GM23338 (cell line): Measurements from ENCODE around the gene METRN. TPM values are rescaled to one million over a fixed set of nuclear protein-coding genes. Genes with fewer than 3 reads are reported as not detected.

Experiments
- ATAC-seq: fragments of 200-7000 bp; cut with Tn5 transposase; 3 replicates; pipeline ENCODE4 v1.9.1; 2020
- DNase-seq: peaks from one replicate; pipeline ENCODE4 v3.0.0-alpha.2; 2015; ENCODE audit warnings: low spot score
- H2AFZ ChIP-seq: fragments of 200-600 bp; sonication (generic); 2 replicates; pipeline ENCODE4 v1.8.0; 2016; ENCODE audit warnings: antibody characterized with exemption, mild to moderate bottlenecking, moderate library complexity
- H3F3A ChIP-seq: fragments of 200-600 bp; sonication (generic); replicated peaks from 2 replicates; pipeline ENCODE4 v1.8.0; 2017; ENCODE audit warnings: antibody characterized with exemption, mixed run types, low read depth
- H3K27ac ChIP-seq: fragments of 200-600 bp; sonication (generic); 2 replicates; pipeline ENCODE4 v1.6.1; 2016; ENCODE audit warnings: low read depth
- H3K27me3 ChIP-seq: fragments of 200-600 bp; sonication (generic); 2 replicates; pipeline ENCODE4 v1.8.0; 2016; ENCODE audit warnings: mild to moderate bottlenecking, mixed run types, moderate library complexity; ENCODE audit not compliant: insufficient read depth
- H3K36me3 ChIP-seq: fragments of 200-600 bp; sonication (generic); 2 replicates; pipeline ENCODE4 v1.8.0; 2016; ENCODE audit warnings: mild to moderate bottlenecking; ENCODE audit not compliant: insufficient read depth
- H3K4me1 ChIP-seq: fragments of 200-600 bp; sonication (generic); 2 replicates; pipeline ENCODE4 v1.8.0; 2016; ENCODE audit warnings: mild to moderate bottlenecking, moderate library complexity; ENCODE audit not compliant: insufficient read depth
- H3K4me2 ChIP-seq: fragments of 200-600 bp; sonication (generic); 2 replicates; pipeline ENCODE4 v1.7.1; 2017; ENCODE audit warnings: mixed run types
- H3K4me3 ChIP-seq: fragments of 200-600 bp; sonication (generic); 2 replicates; pipeline ENCODE4 v1.6.1; 2016; ENCODE audit warnings: mixed run types
- H3K79me2 ChIP-seq: fragments of 200-600 bp; sonication (generic); replicated peaks from 2 replicates; pipeline ENCODE4 v1.8.0; 2017; ENCODE audit warnings: mild to moderate bottlenecking; ENCODE audit not compliant: insufficient read depth
- H3K9me2 ChIP-seq: fragments of 200-600 bp; sonication (generic); 2 replicates; pipeline ENCODE4 v1.8.0; 2017; ENCODE audit not compliant: insufficient read depth
- H4K20me1 ChIP-seq: fragments of 200-600 bp; sonication (generic); replicated peaks from 2 replicates; pipeline ENCODE4 v1.8.0; 2017; ENCODE audit warnings: mild to moderate bottlenecking; ENCODE audit not compliant: insufficient read depth
- H3K27ac Mint-ChIP-seq: 2 replicates; pipeline ENCODE4 v1.8.0; 2020; ENCODE audit warnings: inconsistent platforms, mild to moderate bottlenecking, moderate library complexity, mixed read lengths
- H3K27me3 Mint-ChIP-seq: 3 replicates; pipeline ENCODE4 v1.8.0; 2022; ENCODE audit warnings: low read depth, mild to moderate bottlenecking, moderate library complexity, mixed read lengths, inconsistent platforms; ENCODE audit not compliant: insufficient read depth, poor library complexity
- H3K36me3 Mint-ChIP-seq: 3 replicates; pipeline ENCODE4 v1.8.0; 2021; ENCODE audit warnings: low read depth, mild to moderate bottlenecking, inconsistent platforms, moderate library complexity, mixed read lengths
- H3K4me1 Mint-ChIP-seq: 3 replicates; pipeline ENCODE4 v1.8.0; 2020; ENCODE audit warnings: mild to moderate bottlenecking, inconsistent platforms, mixed read lengths
- H3K4me3 Mint-ChIP-seq: 3 replicates; pipeline ENCODE4 v1.8.0; 2021; ENCODE audit warnings: moderate library complexity, mild to moderate bottlenecking, inconsistent platforms, mixed read lengths
- H3K9me3 Mint-ChIP-seq: 3 replicates; pipeline ENCODE4 v1.8.0; 2020; ENCODE audit warnings: moderate library complexity, mild to moderate bottlenecking, inconsistent platforms, mixed read lengths
- CREB1 ChIP-seq: fragments of 250-450 bp; sonication (Bioruptor Pico); IDR thresholded peaks from 2 replicates; pipeline ENCODE4 v1.5.0; 2020; ENCODE audit warnings: low read depth, mild to moderate bottlenecking, moderate library complexity
- EZH2 ChIP-seq: fragments of 200-600 bp; sonication (generic); IDR thresholded peaks from one replicate; pipeline ENCODE4 v1.8.0; 2017; ENCODE audit warnings: antibody characterized with exemption, mild to moderate bottlenecking, low read depth; ENCODE audit not compliant: unreplicated experiment
- EZH2phosphoT487 ChIP-seq: fragments of 200-600 bp; sonication (generic); IDR thresholded peaks from one replicate; pipeline ENCODE4 v1.8.1; 2018; ENCODE audit warnings: antibody characterized with exemption; ENCODE audit not compliant: unreplicated experiment
- JUNB ChIP-seq: IDR thresholded peaks from one replicate; pipeline ENCODE4 v1.6.1; 2016; ENCODE audit warnings: antibody characterized with exemption; ENCODE audit not compliant: unreplicated experiment
- NANOG ChIP-seq: IDR thresholded peaks from 2 replicates; pipeline ENCODE4 v1.6.1; 2016; ENCODE audit warnings: antibody characterized with exemption, borderline replicate concordance
- POLR2AphosphoS5 ChIP-seq: IDR thresholded peaks from 2 replicates; pipeline ENCODE4 v1.6.1; 2016; ENCODE audit warnings: antibody characterized with exemption, low read depth
- polyA plus RNA-seq: library from polyadenylated mRNA; unstranded; fragments of >200 nt; fragmentation: Nextera tagmentation; extraction: Ambion mirVana; gene quantifications from 2 replicates; pipeline ENCODE4 v1.2.1, GENCODE V29; 2016
- total RNA-seq: library from RNA; depleted of rRNA; stranded (reverse); fragments of >200 nt; shearing (Covaris generic); gene quantifications from 2 replicates; pipeline ENCODE4 v1.2.3, GENCODE V29; 2014
- TF ChIP-seq, protein P1 (sequence below), 2 experiments: fragments of 200-600 bp in 1 of 2; sonication (generic) in 1 of 2; conservative IDR thresholded peaks; 2 replicates each; pipeline versions ENCODE4 v1.5.1 to v1.6.1; 2016 to 2017; ENCODE audit warnings: antibody characterized with exemption in 2 of 2, low read depth in 2 of 2, mild to moderate bottlenecking in 2 of 2, moderate library complexity in 1 of 2
- TF ChIP-seq, protein P2 (sequence below): IDR thresholded peaks from 2 replicates; pipeline ENCODE4 v1.6.1; 2016; ENCODE audit warnings: antibody characterized with exemption
- TF ChIP-seq, protein P3 (sequence below): fragments of 250-450 bp; sonication (Bioruptor Pico); IDR thresholded peaks from 2 replicates; pipeline ENCODE4 v1.5.0; 2020; ENCODE audit warnings: mild to moderate bottlenecking, moderate library complexity
- TF ChIP-seq, protein P4 (sequence below): IDR thresholded peaks from one replicate; pipeline ENCODE4 v1.6.1; 2018; ENCODE audit warnings: antibody characterized with exemption; ENCODE audit not compliant: unreplicated experiment

METRN gene
- total and polyA plus RNA-seq, 2 experiments from 2014 or later, result 18.7 to 33.0 TPM

DNA sequence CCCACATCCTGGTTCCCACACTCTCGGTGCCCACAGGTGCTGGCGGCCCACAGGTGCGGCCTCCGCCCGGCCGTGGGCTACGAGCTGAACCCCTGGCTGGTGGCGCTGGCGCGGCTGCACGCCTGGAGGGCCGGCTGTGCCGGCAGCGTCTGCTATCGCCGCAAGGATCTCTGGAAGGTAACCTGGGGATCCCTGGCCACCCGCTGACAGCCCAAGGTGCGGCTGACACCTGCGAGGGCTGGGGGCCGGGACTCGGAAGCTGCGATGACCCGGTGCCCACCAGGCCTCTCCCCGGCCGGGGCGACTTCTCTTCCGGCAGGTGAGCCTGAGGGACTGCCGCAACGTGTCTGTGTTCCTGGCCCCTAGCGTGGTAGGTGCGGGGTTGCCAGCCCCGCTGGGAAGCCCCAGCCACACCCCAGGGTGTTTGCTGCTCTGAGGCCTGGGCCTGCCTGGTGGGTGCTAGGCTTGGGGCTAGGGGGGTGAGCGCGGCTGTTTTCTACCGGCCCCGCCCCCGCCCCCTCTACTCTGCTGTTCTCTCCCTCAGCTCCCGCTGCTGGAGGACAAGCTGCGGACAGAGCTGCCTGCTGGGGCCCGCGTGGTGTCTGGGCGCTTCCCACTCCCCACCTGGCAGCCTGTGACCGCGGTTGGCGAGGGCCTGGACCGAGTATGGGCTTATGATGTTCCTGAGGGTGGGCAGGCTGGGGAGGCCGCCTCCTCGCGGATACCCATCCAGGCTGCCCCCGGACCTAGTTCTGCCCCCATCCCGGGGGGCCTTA is 7.0 kb downstream of the METRN start (continued):
- TF ChIP-seq, protein P1, sequence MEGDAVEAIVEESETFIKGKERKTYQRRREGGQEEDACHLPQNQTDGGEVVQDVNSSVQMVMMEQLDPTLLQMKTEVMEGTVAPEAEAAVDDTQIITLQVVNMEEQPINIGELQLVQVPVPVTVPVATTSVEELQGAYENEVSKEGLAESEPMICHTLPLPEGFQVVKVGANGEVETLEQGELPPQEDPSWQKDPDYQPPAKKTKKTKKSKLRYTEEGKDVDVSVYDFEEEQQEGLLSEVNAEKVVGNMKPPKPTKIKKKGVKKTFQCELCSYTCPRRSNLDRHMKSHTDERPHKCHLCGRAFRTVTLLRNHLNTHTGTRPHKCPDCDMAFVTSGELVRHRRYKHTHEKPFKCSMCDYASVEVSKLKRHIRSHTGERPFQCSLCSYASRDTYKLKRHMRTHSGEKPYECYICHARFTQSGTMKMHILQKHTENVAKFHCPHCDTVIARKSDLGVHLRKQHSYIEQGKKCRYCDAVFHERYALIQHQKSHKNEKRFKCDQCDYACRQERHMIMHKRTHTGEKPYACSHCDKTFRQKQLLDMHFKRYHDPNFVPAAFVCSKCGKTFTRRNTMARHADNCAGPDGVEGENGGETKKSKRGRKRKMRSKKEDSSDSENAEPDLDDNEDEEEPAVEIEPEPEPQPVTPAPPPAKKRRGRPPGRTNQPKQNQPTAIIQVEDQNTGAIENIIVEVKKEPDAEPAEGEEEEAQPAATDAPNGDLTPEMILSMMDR (conservative IDR thresholded peaks at IDR 0.05; ENCODE audit: low read depth in 2 of 2), result no peak

DNA sequence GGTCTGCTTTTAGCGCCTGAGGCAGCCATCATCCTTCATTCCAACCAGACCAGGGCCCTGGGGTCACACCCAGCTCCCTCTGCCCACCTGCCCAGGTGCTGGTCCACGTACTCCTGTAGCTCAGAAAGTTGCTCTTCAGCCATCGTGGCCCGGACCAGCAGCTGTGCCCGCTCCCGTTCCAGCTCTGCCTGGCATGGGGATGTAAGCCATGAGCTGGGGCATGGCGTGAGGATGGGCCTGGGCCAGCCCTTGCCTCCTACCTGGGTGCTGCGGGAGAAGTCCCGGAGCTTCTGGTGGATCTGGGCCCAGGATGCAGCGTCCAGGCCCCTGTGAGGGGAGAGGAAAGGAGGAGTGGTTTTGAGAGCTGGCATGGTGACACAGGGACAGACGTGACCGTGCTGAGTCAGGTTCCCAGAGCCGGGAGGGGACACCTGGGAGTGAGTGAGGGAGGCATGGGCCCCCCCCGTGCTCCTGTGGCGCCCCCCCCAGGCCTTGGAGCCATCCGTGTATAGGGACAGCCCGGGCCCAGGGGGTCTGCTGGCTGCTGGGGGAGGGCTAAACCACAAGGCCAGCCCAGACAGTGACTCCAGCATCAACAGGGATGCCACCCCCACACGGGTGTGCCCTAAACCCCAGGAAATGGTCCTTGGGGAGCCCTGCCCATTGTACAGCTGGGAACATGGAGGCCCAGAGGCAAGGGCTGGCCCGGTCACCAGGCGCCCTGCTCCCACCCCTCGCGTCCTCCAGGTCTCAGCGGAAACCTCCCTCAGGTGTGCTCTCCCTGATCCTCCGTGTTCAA is 8.1 kb downstream of the METRN start:
- no peak overlapping the region for H3K4me3 Mint-ChIP-seq
- H3K27me3 ChIP-seq, result peaks cover 19% of the 10 kb centered on the region; the same call in 1 of the 2 replicates
- no peak overlapping the region for H3K4me2 ChIP-seq
- TF ChIP-seq, protein P2, sequence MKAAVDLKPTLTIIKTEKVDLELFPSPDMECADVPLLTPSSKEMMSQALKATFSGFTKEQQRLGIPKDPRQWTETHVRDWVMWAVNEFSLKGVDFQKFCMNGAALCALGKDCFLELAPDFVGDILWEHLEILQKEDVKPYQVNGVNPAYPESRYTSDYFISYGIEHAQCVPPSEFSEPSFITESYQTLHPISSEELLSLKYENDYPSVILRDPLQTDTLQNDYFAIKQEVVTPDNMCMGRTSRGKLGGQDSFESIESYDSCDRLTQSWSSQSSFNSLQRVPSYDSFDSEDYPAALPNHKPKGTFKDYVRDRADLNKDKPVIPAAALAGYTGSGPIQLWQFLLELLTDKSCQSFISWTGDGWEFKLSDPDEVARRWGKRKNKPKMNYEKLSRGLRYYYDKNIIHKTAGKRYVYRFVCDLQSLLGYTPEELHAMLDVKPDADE, result no peak
- TF ChIP-seq JUNB, result no peak
- no peak for TF ChIP-seq EZH2
- TF ChIP-seq, protein P3, sequence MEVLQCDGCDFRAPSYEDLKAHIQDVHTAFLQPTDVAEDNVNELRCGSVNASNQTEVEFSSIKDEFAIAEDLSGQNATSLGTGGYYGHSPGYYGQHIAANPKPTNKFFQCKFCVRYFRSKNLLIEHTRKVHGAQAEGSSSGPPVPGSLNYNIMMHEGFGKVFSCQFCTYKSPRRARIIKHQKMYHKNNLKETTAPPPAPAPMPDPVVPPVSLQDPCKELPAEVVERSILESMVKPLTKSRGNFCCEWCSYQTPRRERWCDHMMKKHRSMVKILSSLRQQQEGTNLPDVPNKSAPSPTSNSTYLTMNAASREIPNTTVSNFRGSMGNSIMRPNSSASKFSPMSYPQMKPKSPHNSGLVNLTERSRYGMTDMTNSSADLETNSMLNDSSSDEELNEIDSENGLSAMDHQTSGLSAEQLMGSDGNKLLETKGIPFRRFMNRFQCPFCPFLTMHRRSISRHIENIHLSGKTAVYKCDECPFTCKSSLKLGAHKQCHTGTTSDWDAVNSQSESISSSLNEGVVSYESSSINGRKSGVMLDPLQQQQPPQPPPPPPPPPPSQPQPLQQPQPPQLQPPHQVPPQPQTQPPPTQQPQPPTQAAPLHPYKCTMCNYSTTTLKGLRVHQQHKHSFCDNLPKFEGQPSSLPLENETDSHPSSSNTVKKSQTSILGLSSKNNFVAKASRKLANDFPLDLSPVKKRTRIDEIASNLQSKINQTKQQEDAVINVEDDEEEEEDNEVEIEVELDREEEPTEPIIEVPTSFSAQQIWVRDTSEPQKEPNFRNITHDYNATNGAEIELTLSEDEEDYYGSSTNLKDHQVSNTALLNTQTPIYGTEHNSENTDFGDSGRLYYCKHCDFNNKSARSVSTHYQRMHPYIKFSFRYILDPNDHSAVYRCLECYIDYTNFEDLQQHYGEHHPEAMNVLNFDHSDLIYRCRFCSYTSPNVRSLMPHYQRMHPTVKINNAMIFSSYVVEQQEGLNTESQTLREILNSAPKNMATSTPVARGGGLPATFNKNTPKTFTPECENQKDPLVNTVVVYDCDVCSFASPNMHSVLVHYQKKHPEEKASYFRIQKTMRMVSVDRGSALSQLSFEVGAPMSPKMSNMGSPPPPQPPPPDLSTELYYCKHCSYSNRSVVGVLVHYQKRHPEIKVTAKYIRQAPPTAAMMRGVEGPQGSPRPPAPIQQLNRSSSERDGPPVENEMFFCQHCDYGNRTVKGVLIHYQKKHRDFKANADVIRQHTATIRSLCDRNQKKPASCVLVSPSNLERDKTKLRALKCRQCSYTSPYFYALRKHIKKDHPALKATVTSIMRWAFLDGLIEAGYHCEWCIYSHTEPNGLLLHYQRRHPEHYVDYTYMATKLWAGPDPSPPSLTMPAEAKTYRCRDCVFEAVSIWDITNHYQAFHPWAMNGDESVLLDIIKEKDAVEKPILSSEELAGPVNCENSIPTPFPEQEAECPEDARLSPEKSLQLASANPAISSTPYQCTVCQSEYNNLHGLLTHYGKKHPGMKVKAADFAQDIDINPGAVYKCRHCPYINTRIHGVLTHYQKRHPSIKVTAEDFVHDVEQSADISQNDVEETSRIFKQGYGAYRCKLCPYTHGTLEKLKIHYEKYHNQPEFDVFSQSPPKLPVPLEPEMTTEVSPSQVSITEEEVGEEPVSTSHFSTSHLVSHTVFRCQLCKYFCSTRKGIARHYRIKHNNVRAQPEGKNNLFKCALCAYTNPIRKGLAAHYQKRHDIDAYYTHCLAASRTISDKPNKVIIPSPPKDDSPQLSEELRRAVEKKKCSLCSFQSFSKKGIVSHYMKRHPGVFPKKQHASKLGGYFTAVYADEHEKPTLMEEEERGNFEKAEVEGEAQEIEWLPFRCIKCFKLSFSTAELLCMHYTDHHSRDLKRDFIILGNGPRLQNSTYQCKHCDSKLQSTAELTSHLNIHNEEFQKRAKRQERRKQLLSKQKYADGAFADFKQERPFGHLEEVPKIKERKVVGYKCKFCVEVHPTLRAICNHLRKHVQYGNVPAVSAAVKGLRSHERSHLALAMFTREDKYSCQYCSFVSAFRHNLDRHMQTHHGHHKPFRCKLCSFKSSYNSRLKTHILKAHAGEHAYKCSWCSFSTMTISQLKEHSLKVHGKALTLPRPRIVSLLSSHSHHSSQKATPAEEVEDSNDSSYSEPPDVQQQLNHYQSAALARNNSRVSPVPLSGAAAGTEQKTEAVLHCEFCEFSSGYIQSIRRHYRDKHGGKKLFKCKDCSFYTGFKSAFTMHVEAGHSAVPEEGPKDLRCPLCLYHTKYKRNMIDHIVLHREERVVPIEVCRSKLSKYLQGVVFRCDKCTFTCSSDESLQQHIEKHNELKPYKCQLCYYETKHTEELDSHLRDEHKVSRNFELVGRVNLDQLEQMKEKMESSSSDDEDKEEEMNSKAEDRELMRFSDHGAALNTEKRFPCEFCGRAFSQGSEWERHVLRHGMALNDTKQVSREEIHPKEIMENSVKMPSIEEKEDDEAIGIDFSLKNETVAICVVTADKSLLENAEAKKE, result no peak
- TF ChIP-seq EZH2phosphoT487, result no peak
- TF ChIP-seq, protein P4, sequence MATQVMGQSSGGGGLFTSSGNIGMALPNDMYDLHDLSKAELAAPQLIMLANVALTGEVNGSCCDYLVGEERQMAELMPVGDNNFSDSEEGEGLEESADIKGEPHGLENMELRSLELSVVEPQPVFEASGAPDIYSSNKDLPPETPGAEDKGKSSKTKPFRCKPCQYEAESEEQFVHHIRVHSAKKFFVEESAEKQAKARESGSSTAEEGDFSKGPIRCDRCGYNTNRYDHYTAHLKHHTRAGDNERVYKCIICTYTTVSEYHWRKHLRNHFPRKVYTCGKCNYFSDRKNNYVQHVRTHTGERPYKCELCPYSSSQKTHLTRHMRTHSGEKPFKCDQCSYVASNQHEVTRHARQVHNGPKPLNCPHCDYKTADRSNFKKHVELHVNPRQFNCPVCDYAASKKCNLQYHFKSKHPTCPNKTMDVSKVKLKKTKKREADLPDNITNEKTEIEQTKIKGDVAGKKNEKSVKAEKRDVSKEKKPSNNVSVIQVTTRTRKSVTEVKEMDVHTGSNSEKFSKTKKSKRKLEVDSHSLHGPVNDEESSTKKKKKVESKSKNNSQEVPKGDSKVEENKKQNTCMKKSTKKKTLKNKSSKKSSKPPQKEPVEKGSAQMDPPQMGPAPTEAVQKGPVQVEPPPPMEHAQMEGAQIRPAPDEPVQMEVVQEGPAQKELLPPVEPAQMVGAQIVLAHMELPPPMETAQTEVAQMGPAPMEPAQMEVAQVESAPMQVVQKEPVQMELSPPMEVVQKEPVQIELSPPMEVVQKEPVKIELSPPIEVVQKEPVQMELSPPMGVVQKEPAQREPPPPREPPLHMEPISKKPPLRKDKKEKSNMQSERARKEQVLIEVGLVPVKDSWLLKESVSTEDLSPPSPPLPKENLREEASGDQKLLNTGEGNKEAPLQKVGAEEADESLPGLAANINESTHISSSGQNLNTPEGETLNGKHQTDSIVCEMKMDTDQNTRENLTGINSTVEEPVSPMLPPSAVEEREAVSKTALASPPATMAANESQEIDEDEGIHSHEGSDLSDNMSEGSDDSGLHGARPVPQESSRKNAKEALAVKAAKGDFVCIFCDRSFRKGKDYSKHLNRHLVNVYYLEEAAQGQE, result no peak
- TF ChIP-seq POLR2AphosphoS5, result no peak
- no peak for TF ChIP-seq CREB1 (CRISPR knock-in tag)
- no peak for TF ChIP-seq NANOG

More for the DNA sequence above, 8.1 kb downstream of the METRN start:
- Histone ChIP-seq H3K36me3 (no peaks in the 10 kb centered on the region), H3K4me1 (peaks cover 8% of the 10 kb centered on the region; the same call in 1 of the 2 replicates), H3K27ac (no peak overlapping the region), H3F3A (peaks cover 12% of the 10 kb centered on the region), H2AFZ (no peak overlapping the region), H4K20me1 (no peaks in the 10 kb centered on the region), H3K4me3 (no peak overlapping the region), H3K79me2 (no peaks in the 10 kb centered on the region), H3K9me2 (no peaks in the 10 kb centered on the region)
- Mint-ChIP-seq H3K27ac (no peak overlapping the region), H3K9me3 (no peaks in the 10 kb centered on the region), H3K4me1 (peaks cover 9% of the 10 kb centered on the region; the same call in 2 of the 3 replicates), H3K36me3 (no peaks in the 10 kb centered on the region), H3K27me3 (peaks cover 25% of the 10 kb centered on the region)
- DNase-seq (no peak), ATAC-seq (no peak)
